ENCODE data around the gene SFRP5. TPM values are rescaled to one million over a fixed set of nuclear protein-coding genes. Genes with fewer than 3 reads are reported as not detected.
A peak's percentile ranks its signal among the peaks of the same experiment; 100 is the strongest.

The SFRP5 gene
- total RNA-seq, 1 donor from 2014 or later, result 0.81 TPM

DNA sequence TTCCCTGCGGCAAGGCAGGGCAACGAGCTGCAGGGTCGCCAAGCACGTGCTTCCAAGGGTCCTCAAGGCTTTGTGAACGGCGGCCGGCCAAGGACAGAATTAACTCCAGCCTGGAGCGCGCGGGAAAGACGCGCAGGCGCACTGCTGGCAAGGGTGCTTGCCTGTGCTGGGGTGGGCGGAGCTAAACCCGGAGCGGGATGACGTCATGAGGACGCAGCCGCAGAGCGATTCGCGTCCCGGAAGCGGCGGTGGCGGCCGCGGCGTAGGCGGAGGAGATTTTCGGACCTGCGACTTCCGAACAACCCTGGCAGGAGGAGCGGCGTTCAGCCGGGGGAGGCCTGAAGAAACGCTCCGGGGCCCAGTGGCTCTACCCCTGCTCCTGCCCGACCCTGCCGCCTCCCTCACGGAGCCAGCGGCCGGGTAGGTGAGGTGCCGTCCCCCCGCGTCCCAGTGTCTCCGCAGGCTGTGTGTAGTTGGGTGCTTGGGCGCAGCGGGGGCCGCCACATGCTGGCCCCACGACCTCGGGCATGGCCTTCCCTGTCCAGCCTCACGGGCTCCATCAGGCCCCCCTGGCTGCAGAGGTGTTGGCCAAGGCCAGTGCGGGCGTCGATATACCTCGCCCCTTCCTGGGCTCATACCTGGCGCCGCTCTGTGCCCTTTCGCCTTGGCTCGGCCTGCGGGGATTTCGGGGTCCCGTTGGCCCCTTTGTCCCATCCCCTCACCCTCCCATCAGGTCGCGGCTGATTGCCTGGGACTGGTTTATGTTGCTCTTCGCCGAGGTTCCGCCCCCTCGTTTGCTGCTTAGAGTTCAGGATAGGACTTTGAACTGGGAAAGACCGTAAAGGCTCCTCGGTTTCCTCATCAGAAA, 34.7 kb downstream of the SFRP5 start, which contains the start of gene ZFYVE27:
Gene ZFYVE27, plus strand, starts transcription at position 227 of the 868 bp plus-strand sequence. CDS start 1,350 bp downstream, outside the sequence.
- DNase-seq (ENCODE audit: low spot score), result peak; percentile 98

DNA sequence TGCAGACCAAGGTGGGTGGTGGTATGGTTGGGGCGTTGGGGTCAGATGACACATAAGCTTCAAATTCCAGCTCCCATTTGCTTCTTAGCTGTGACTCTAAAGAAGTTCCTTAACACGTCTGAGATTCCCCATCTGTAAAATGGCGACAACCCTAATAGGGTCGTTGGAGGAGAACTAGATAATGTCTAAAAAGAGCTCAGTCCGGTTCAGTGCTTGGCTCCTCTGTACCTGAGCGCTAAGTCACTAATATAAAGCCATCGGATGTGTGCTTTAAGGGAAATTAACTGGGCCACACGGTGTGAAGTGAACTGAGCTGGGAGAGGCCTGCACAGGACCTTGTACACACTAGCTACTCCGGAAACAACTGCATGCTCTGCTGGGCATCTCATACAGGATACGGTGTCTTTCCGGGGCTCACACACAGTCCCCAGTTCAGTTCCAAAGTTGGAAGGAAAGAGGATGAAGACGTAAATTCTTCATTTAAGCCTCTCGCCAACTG, 35.3 kb downstream of the SFRP5 start:
- DNase-seq (ENCODE audit: low spot score), result no peak

DNA sequence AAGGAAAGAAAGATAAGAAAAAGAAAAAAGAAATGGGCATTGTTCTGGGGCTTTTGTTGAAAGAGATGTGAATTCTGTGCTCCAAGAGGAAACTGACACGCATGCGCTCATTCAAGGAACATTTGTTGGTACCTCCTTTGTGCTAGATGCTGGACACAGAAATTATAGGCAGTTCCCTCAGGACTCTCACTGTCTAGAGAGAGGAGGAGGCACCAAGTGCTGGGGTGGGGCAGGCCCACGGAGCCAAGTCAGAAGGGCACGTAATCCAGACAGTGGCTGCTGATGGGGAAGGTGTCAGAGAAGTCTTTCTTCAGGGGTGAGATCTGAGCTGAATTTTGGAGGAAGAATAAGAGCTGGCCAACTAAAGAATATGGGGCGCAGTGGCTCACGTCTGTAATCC, 37.8 kb downstream of the SFRP5 start:
- no peak for DNase-seq (ENCODE audit: low spot score)

DNA sequence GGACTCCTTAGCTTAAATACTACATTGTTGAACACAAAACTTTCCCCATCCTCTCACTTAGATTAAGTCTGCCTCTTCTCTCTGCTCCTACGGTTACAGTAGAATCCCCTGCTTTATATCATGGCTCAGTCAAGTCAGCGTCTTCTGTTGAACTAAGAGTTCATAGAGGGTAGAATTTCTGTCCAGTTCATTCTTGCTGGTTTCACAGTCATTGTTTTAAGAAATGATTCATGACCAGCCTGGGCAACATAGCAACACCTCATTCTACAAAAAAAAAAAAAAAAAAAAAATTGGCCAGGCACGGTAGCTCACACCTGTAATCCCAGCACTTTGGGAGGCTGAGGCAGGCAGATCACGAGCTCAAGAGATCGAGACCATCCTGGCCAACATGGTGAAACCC, 38.5 kb downstream of the SFRP5 start:
- no peak for DNase-seq (ENCODE audit: low spot score)

DNA sequence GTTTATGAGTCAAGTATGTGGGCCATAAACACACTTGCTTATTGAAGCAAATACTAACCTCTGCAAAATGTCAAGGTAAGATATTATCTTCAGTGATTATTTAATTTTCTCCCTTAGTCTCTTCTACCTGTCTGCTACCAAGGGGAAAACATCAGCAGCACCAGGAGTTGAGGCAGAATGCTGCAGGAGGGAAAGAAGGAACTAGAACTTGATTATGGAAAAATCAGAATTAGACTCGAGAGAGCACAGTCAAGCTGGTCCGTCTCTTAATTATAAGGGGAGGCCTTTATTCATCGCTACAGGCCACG, 39.8 kb downstream of the SFRP5 start:
- DNase-seq (ENCODE audit: low spot score), result no peak

DNA sequence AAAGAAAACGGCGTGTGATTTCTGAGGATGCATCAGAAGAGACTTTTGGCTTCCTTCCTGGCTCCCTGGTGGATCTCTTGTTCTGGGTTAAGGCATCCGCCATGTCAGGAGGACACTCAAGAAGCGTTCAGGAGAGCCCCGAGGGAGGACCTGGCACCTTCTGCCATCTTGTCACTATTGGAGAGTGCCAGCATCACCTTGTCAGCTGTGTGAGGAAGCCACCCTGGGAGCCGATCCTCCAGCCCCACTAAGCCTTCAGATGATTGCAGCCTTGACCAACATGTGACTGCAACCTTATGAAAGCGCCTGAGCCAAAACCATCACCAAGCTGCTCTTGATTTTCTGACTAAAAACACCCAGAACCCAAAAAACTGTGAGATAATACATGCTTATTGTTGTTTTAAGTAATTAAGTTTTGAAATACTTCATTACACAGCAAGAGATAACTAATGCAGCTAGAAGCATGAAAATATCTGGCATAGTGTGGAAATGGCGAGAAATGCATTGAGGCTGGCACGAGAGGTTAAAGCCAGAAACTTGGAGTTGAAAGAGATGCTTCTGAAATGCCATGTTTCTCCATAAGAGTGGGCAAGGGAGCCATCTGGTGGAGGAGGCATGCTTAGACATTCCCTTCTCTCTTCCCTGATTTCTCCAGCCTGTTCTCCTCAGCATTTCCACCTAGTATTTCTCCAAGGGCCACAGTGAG, 40.3 kb downstream of the SFRP5 start:
- DNase-seq (ENCODE audit: low spot score), result peak; percentile 76

DNA sequence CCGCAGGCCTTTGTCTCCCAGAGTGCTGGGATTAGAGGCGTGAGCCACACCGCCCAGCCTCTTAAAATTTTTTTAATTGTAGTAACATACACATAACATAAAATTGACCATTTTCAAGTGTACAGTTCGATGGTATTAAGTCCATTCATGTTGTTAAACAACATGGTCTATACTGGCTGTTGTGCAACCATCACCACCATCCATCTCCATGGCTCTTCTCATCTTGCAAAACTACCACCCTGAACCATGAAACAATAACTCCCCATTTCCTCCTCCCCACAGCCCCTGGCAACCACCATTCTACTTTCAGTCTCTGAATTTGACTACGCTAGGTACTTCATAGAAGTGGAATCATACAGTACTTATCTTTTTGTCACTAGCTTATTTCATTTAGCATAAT, 42.8 kb downstream of the SFRP5 start:
- DNase-seq (ENCODE audit: low spot score), result no peak

DNA sequence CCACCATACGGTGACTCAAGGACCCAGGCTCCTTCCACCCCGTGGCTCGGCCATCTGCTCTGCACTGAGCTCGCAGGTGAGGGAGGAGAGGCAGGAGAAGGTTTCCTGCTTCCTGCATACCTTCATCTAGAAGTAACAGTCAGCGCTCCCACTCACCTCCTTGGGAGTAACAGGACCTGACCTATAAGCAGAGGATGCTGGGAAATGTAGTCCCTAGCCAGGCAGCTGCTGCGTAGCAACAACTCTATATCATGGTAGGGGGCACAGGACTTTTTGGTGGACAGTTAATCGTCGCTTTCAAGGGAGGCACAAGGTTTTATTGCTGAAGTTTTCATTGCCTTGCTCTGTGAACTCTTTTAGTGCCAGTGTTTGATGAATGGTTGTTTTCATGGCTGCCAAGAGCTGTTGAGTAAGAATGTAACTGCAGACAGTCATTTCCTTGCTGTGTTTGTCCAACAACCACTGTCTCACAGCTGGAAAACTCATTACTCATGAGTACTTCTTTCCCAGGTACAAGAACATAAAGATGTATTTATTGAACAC, 45.1 kb downstream of the SFRP5 start:
- no peak for DNase-seq (ENCODE audit: low spot score)

DNA sequence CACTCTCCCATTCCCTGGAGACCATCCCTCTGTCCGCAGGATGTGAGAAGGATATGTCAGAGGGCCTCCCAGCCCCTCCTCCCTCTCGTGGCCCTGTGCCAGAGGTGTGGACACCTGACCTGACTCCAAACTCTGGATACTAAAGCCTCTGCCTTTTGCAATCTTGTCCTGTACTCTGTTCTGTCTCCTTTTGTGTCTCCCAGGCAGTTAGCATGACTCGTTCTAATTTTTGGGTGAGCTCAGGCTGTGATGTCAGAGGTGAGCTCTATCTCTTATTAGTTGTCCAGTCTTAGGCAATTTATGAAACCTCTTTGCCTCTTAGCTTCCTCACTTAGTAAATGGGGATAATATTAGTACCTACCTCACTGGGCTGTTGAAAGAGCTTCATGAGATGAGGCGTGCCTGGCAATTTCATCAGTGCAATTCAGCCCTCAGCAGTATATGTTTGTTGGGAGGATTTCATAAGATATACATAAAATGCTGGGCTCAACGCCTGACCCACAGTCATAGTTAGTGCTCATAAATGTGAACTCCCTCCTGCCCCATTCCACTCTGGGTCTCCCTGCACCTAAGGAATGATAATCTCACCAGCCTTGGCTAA, 47.4 kb downstream of the SFRP5 start:
- no peak for DNase-seq (ENCODE audit: low spot score)

DNA sequence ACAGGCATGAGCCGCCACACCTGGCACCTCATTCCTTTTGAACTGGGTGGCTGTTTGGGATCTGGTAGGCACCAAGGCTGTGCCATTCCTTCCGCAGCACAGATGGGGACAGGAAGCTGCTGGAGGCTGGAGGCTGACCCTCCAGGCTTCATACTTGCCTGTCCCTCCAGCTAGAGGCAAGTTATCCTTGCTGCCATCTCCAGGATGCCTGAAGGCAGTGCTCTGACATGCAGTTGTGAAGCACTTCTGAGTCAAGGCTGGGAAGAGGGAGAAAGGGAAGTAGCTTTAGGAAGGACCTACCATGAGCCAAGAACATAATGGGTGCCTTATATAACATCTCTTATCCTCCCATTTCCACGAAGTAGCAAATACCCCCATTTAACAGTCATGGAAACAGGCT, 48.8 kb downstream of the SFRP5 start:
- no peak for DNase-seq (ENCODE audit: low spot score)

DNA sequence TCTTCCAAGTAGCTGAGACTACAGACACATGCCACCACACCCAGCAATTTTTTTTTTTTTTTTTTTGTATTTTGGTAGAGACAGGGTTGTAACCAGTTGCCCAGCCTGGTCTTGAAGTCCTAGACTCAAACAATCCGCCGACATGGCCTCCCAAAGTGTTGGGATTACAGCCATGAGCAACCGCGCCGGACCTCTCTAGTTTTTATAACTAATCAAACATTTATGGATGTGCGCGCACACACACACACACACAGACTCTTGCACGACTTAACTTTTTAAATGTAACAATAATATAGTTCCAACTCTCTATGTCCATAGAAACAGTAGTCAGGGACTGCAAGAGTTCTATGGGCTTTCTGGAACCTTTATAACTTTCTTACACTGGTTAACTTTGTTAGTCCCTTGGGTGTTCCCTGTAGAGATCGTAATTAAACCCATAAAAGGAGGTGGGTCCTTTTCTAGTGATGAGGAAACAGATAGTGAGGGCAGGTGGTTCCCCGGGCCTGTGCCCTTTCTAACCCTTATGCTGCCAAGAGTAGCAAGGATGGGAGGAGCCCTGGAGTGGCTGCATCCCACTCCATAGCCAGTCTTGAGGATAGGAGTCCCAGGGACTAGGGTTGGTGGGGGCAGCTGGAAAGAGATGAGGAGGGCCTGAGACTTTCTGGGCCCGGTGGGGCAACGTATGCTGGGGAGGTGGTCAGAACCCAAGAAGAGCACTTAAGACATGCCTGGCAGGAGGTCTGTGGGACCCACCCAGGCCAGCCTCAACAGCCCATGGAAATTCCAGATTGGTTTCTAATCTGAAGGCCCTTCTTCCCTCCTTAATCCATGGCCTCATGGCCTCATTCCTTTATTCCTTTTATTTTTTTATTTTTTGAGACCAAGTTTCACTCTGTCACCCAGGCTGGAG, 49.7 kb downstream of the SFRP5 start:
- no peak for DNase-seq (ENCODE audit: low spot score)

DNA sequence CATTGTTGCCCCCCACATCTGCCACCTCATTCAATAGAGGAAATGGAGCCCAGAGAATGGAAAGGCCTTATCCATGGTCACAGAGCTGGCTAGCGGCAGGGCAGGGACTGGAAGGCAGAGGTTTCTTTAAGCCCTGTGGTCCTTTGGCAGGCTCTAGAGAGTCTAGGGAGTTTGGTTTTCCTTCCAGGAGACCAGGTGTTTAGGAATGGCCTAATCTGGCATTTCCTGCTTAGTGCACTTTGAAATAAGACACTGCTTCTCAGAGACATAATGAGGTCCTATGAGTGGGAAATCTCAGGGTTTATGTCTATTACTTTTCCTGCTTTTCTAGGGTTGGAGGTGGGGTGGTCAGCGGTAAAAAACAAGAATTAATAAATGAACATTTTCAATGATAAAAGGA, 52.2 kb downstream of the SFRP5 start:
- DNase-seq (ENCODE audit: low spot score), result no peak

DNA sequence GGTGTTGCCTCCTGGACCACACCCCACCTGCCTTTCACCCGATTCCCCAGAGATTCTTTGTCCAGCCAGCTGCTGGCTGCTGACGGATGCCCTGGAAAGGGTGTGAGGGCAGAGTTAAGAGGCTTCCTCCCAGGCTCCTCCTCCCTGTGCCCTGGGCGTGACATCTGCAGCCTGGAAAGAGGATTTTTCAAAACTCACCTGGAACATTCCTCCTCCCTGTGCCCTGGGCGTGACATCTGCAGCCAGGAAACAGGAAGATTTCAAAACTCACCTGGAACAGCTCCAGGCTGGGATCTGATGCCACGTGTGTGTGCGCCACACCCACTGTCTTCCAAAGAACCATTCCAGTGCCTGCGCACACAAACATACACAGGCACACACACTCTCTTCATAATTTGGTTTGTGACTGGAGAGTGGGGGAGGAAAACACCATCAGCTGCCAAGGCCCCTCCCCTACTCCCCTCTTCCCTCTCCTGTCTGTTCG, 53.1 kb downstream of the SFRP5 start:
- peak; percentile 82 for DNase-seq (ENCODE audit: low spot score)

DNA sequence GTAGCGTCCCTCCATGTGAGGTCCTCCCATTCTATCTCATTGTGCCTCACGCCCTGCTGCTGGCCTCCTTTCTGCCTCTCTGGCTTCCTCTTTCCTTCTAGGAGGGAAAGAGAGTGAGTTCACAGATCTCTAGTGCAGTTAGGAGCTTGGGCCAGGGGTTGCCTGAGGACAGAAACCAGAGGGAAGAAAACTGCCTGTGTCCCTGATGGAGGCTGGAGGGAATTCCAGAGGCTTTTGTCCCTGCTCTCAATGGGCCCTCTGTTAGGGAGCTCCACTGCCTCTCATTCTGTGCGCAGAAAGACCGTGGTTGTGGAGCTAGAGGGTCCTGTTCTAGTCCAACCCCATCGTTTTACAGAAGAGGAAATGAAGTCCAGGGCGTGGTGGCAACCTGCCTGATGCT, 53.6 kb downstream of the SFRP5 start:
- DNase-seq (ENCODE audit: low spot score), result no peak

DNA sequence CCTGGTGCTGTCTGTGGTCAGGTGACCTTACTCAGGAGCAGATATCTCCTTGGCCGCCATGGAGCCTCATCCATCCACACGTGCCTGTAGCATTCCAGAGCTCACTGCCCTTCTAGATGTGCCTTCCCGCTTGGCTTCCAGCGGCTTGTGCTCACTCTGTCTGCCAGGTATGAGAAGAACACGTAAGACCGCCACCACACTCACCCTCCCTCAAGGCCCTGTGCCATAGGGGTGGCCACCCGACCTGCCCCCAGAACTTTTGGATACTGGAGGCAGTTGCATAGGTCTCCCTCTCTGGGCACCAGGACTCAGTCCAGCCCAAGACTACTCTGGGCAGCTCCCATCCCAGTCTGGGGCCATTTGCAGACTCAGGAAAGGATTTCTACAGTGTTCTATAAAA, 54.2 kb downstream of the SFRP5 start:
- DNase-seq (ENCODE audit: low spot score), result no peak

Other genes with a start within 250 kb of the SFRP5 start
- 1.1 TPM for gene ANKRD2, start 199.2 kb downstream of the SFRP5 start, total RNA-seq
- 1.3 TPM for gene HOGA1, start 187.6 kb downstream of the SFRP5 start, total RNA-seq
- gene C10orf62, start 182.3 kb downstream of the SFRP5 start, total RNA-seq, result not detected
- gene MORN4, start 138.5 kb downstream of the SFRP5 start, total RNA-seq, result 12.9 TPM
- 16.7 TPM for gene PI4K2A, start 131.3 kb downstream of the SFRP5 start, total RNA-seq
- gene AVPI1, start 84.8 kb downstream of the SFRP5 start, total RNA-seq, result 11.7 TPM
- gene MARVELD1, start 58.3 kb downstream of the SFRP5 start, total RNA-seq, result 40.8 TPM
- 33.8 TPM for gene ZFYVE27, start 34.9 kb downstream of the SFRP5 start, total RNA-seq
- gene GOLGA7B, start 77.8 kb upstream of the SFRP5 start, total RNA-seq, result 0.29 TPM

All from ureter (tissue), 1 donor.